ENCODE data around the gene STK33. TPM values are rescaled to one million over a fixed set of nuclear protein-coding genes. Genes with fewer than 3 reads are reported as not detected.

Gene STK33
- total RNA-seq, 3 donors from 2014 or later, result 0.33 to 2.4 (median 1.2) TPM

DNA sequence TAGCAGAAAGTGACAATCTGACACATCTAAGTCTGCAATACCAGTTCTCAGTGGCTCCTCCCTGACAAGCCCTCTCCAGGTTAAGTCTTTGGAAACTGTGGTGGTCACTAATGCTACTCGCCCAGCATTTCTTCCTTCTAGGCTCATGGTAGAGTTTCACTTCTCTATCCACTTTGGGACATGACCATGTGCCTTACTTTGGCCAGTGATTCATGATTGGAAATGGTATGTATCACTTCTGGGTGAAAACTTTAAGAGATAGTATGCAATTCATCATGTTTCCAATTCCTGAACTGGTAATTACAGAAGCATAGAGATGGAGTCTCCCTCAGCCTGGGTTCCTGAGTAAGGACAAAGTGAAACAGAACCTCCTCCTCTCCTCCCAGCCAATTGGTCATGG, 178.8 kb downstream of the STK33 start:
- intact Hi-C loops (cut with DNase I; ENCODE audit: low total_unique reads), result no loop called here
- H3K9me3 ChIP-seq, result no peaks in the 10 kb centered on the region

DNA sequence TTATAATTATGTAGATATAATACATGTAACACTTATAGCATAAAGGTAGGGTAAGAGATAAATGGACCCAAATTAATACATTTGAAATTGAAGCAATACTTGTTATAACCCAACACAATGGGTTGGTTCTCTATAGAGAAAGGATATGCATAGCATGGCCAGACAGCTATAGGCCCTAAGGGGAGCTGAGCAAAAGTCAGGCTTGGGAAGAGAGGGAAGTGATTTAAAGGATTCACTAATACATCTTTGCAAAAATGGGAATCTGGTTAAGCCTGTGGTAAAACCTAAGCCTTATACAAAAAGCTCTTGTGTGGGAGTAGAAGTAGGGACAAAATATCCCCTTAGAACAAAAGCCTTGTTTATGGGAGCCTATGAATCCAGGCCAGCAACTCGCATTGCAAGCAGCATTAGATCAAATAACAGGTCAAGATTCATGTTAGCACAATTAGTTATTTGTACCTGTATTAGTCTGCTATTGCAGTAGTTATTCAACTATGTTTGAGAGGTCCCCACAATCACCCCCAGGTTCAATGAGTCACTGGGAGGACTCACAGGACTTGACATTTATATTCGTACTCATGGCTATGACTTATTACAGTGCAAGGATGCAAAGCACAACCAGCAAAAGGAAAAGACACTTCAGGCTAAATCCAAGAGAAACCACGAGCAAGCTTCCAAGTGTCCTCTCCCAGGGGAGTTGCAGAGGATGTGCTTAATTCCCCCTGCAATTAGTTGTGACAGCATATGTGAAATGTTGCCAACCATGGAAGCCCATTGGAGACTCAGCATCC, 185.7 kb downstream of the STK33 start:
- no peaks in the 10 kb centered on the region for H3K27me3 ChIP-seq
- no peak for DNase-seq (ENCODE audit: low spot score in 2 of 2)
- TF ChIP-seq, protein P1, sequence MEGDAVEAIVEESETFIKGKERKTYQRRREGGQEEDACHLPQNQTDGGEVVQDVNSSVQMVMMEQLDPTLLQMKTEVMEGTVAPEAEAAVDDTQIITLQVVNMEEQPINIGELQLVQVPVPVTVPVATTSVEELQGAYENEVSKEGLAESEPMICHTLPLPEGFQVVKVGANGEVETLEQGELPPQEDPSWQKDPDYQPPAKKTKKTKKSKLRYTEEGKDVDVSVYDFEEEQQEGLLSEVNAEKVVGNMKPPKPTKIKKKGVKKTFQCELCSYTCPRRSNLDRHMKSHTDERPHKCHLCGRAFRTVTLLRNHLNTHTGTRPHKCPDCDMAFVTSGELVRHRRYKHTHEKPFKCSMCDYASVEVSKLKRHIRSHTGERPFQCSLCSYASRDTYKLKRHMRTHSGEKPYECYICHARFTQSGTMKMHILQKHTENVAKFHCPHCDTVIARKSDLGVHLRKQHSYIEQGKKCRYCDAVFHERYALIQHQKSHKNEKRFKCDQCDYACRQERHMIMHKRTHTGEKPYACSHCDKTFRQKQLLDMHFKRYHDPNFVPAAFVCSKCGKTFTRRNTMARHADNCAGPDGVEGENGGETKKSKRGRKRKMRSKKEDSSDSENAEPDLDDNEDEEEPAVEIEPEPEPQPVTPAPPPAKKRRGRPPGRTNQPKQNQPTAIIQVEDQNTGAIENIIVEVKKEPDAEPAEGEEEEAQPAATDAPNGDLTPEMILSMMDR (IDR thresholded peaks at IDR 0.05), result no peak
- TF ChIP-seq POLR2AphosphoS5 (IDR thresholded peaks at IDR 0.05) (no peak), POLR2A (IDR thresholded peaks at IDR 0.05) (no peak)
- H3K36me3 ChIP-seq, result no peaks in the 10 kb centered on the region
- no peaks in the 10 kb centered on the region for H3K9me3 ChIP-seq
- intact Hi-C loops (cut with DNase I; ENCODE audit: low total_unique reads), result no loop called here
- no peak overlapping the region for H3K27ac ChIP-seq
- no peak overlapping the region for H3K4me3 ChIP-seq
- H3K4me1 ChIP-seq, result no peaks in the 10 kb centered on the region

More for the DNA sequence above, 178.8 kb downstream of the STK33 start:
- TF ChIP-seq POLR2A (IDR thresholded peaks at IDR 0.05), result no peak
- no peak for TF ChIP-seq POLR2AphosphoS5 (IDR thresholded peaks at IDR 0.05)
- TF ChIP-seq, protein P1 (IDR thresholded peaks at IDR 0.05), result no peak
- no peaks in the 10 kb centered on the region for H3K4me1 ChIP-seq
- DNase-seq (ENCODE audit: low spot score in 2 of 2), result no peak
- H3K36me3 ChIP-seq, result no peaks in the 10 kb centered on the region
- H3K4me3 ChIP-seq, result no peak overlapping the region
- no peaks in the 10 kb centered on the region for H3K27me3 ChIP-seq
- no peak overlapping the region for H3K27ac ChIP-seq

DNA sequence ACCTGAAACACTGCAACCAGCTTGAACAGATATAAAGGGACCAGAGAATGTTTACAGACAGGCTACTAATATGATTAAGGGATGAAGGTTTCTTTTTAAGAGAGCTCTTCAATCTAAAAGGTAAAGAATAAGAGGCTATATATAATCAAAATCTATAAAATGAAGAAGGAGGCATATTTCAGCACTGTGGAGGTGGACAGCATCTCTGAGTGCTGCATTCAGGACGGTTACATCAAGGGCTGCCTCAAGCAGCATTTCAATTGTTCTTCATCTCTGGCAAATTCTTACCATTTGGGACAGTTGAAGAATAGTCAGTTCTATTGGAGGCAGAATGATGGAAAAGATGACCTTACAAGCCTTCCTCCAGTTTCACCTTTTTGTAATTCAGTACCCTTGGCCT, 190.7 kb downstream of the STK33 start:
- TF ChIP-seq POLR2AphosphoS5 (IDR thresholded peaks at IDR 0.05), result no peak
- TF ChIP-seq, protein P1 (IDR thresholded peaks at IDR 0.05), result no peak
- TF ChIP-seq POLR2A (IDR thresholded peaks at IDR 0.05), result no peak
- Histone ChIP-seq H3K4me1 (no peaks in the 10 kb centered on the region), H3K27me3 (no peaks in the 10 kb centered on the region), H3K36me3 (no peaks in the 10 kb centered on the region), H3K4me3 (no peak overlapping the region), H3K27ac (no peak overlapping the region), H3K9me3 (no peaks in the 10 kb centered on the region)
- DNase-seq (ENCODE audit: low spot score in 2 of 2), result no peak
- intact Hi-C loops (cut with DNase I; ENCODE audit: low total_unique reads), result no loop called here

DNA sequence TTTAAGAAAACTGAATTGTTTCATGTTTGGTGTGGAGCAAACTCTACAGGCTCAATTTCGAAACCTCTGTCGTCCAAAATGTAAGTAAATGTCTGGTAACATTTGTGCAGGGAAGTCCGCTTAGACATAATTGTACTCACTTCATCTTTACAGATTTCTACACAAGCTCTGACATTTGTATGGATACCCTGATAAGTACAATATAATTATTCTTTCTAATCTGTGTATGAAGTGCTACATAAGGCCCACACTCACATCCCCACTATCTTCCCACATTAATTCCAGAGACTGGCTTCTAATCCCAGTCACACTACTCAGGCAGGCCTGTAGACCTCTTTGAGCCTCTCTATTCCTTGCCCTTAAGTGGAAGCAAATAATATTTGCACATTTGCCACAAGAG, 201.1 kb downstream of the STK33 start:
- no peak overlapping the region for H3K4me3 ChIP-seq
- no peak for TF ChIP-seq POLR2A (IDR thresholded peaks at IDR 0.05)
- TF ChIP-seq, protein P1 (IDR thresholded peaks at IDR 0.05), result no peak
- no peak for TF ChIP-seq POLR2AphosphoS5 (IDR thresholded peaks at IDR 0.05)
- H3K36me3 ChIP-seq, result no peaks in the 10 kb centered on the region
- no peak for DNase-seq (ENCODE audit: low spot score in 2 of 2)
- no peaks in the 10 kb centered on the region for H3K4me1 ChIP-seq
- intact Hi-C loops (cut with DNase I; ENCODE audit: low total_unique reads), result no loop called here
- no peaks in the 10 kb centered on the region for H3K27me3 ChIP-seq
- H3K27ac ChIP-seq, result no peak overlapping the region
- H3K9me3 ChIP-seq, result peaks cover 0 to 8% of the 10 kb centered on the region in 2 donors

DNA sequence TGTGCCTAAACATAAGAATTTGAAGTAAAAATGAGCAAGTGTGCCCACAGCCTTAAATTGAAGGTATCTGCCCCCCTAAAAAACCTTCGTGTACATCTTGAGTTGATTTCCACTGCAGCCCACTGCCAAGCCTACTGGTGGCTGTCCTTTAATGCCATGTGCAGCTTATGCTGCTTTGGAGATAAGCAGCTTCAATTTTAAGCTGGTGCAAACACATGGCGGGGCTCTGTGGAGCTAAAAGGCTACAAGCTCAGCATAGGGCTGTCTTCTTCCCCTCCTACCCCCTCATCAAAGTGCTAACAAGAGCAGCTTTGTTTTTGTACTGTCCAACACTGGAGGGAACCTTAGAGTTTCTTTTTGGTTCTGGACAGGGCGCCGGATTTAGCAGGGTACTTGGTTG, 201.9 kb downstream of the STK33 start:
- no peaks in the 10 kb centered on the region for H3K27me3 ChIP-seq
- TF ChIP-seq, protein P1 (IDR thresholded peaks at IDR 0.05), result no peak
- TF ChIP-seq POLR2A (IDR thresholded peaks at IDR 0.05) (no peak), POLR2AphosphoS5 (IDR thresholded peaks at IDR 0.05) (no peak)
- DNase-seq (ENCODE audit: low spot score in 2 of 2), result no peak
- H3K27ac ChIP-seq, result no peak overlapping the region
- no peak overlapping the region for H3K4me3 ChIP-seq
- H3K4me1 ChIP-seq, result no peaks in the 10 kb centered on the region
- H3K36me3 ChIP-seq, result no peaks in the 10 kb centered on the region
- intact Hi-C loops (cut with DNase I; ENCODE audit: low total_unique reads), result no loop called here
- H3K9me3 ChIP-seq, result peaks cover 0 to 8% of the 10 kb centered on the region in 2 donors
